Smooth muscle cell of the brain vasculature (primary cell): Measurements from ENCODE around the gene GID8.

Experiments
- DNase-seq: peaks from one replicate; pipeline ENCODE4 v3.0.0-alpha.2; 2012; ENCODE audit warnings: low read depth, low spot score

The GID8 gene

GRCh38 chr20:62970307-62971210, 32.6 kb downstream of the GID8 start:
- no peak for DNase-seq

- no peak for DNase-seq
Observed at GRCh38 chr20:62971211-62971949, 33.4 kb downstream of the GID8 start.

- peak; percentile 33 for DNase-seq
Observed at GRCh38 chr20:62971950-62972844, 34.2 kb downstream of the GID8 start.

GRCh38 chr20:62972845-62973745, 35.1 kb downstream of the GID8 start:
- DNase-seq: no peak

- no peak for DNase-seq
Observed at GRCh38 chr20:62975251-62975760, 37.4 kb downstream of the GID8 start.

GRCh38 chr20:62975812-62976508, 38.0 kb downstream of the GID8 start:
- DNase-seq: no peak

GRCh38 chr20:62976886-62977285, 38.9 kb downstream of the GID8 start:
- DNase-seq: no peak

- no peak for DNase-seq
Observed at GRCh38 chr20:62977613-62978560, 39.9 kb downstream of the GID8 start.

- DNase-seq: no peak
Observed at GRCh38 chr20:62978561-62978943, 40.6 kb downstream of the GID8 start.

GRCh38 chr20:62979310-62979709, 41.4 kb downstream of the GID8 start:
- no peak for DNase-seq

GRCh38 chr20:62979876-62980373, 42.0 kb downstream of the GID8 start:
- no peak for DNase-seq

GRCh38 chr20:62980380-62980960, 42.5 kb downstream of the GID8 start:
- DNase-seq: no peak

GRCh38 chr20:62980970-62981369, 43.0 kb downstream of the GID8 start:
- no peak for DNase-seq

- no peak for DNase-seq
Observed at GRCh38 chr20:62982124-62983075, 44.5 kb downstream of the GID8 start.

GRCh38 chr20:62983210-62983609, 45.3 kb downstream of the GID8 start:
- no peak for DNase-seq

- no peak for DNase-seq
Observed at GRCh38 chr20:62984666-62985443, 46.9 kb downstream of the GID8 start.
